Body of pancreas (tissue), 4 donors: ENCODE measurements around the gene BAZ2A. TPM values are rescaled to one million over a fixed set of nuclear protein-coding genes. Genes with fewer than 3 reads are reported as not detected.
"Not testable (repeated sequence)": the region's sequence is repeated elsewhere in the genome, so short reads cannot be mapped to it uniquely, and the experiment has no call there.

Experiments
- ATAC-seq: fragments of 150-250 bp; one replicate; pipeline ENCODE4 v1.9.1; 2016
- DNase-seq, 4 donors: peaks; one replicate each; pipeline ENCODE4 v3.0.0-alpha.2; 2019
- H3K27ac ChIP-seq, 4 donors: fragments of 200-600 bp; sonication (generic); 1 replicate in 3 of 4; 2 replicates in 1 of 4; pipeline versions ENCODE4 v1.5.1 to v1.6.1; 2016 to 2019; ENCODE audit warnings: mild to moderate bottlenecking in 1 of 4, mixed read lengths in 1 of 4, moderate library complexity in 1 of 4
- H3K27me3 ChIP-seq, 2 donors: fragments of 200-600 bp; sonication (generic); one replicate each; pipeline ENCODE4 v1.6.0; 2016; ENCODE audit warnings: mild to moderate bottlenecking in 1 of 2
- H3K36me3 ChIP-seq, 2 donors: fragments of 200-600 bp; sonication (generic); replicated peaks in 1 of 2; 2 replicates each; pipeline ENCODE4 v1.5.1; 2016; ENCODE audit warnings: low read depth in 2 of 2; ENCODE audit not compliant: insufficient read depth in 1 of 2
- H3K4me1 ChIP-seq: fragments of 200-600 bp; sonication (generic); one replicate; pipeline ENCODE4 v1.6.0; 2016
- H3K4me3 ChIP-seq, 2 donors: fragments of 200-600 bp; sonication (generic); 1 replicate in 1 of 2; 2 replicates in 1 of 2; pipeline ENCODE4 v1.5.1; 2016 to 2019
- H3K9me3 ChIP-seq, 3 donors: fragments of 200-600 bp; sonication (generic); 1 replicate in 2 of 3; 2 replicates in 1 of 3; pipeline ENCODE4 v1.5.1; 2016
- POLR2A ChIP-seq, 3 donors: fragments of 450-650 bp; IDR thresholded peaks; one replicate each; pipeline ENCODE4 v1.6.1; 2016; ENCODE audit warnings: antibody characterized with exemption in 3 of 3, mild to moderate bottlenecking in 2 of 3
- WGBS, 2 donors: methylation state at CpG; one replicate each; pipeline ENCODE4 v1.1.5; 2017; 5-methylcytosine and 5-hydroxymethylcytosine counted together
- intact Hi-C: fragments of 100-400 bp; cut with DNase I; formaldehyde crosslinking; loops from one replicate; pipeline ENCODE4 v1.15.1; 2023
- total RNA-seq, 2 donors: library from RNA; depleted of rRNA; stranded (reverse); fragments of >200 nt; gene quantifications; one replicate each; pipeline ENCODE4 v1.1.0, GENCODE V29; 2016
- TF ChIP-seq, protein P1 (sequence below), 7 experiments: fragments of 450-650 bp in 4 of 7; fragments of 200-600 bp in 3 of 7; sonication (generic) in 3 of 7; IDR thresholded peaks; one replicate each; pipeline ENCODE4 v1.5.1; 2016 to 2019; ENCODE audit warnings: antibody characterized with exemption in 7 of 7

BAZ2A gene
- total RNA-seq, 2 donors from 2014 or later = 52.7 to 56.8 TPM

DNA sequence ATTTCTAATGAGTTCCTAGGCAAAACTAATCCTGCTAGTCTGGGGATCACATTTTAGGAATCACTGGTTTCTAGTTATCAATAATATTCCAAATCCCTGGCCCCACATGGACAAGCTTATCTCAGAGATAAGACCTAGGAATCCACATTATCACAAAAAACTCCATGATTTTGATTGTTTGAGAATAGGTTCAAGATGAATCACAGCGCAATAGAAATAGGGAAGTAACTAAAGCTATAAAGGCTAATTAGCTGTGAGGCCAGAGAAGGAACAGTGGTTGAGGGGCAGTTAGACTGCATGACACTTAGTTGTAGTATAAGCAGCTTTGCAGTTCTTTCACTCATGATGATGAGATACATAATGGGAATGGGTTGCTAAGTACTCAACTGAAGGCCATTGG is 28.8 kb upstream of the BAZ2A start:
- WGBS, 2 donors = 75 to 76% methylated on average over 1 of the region's 1 CpG
- no peaks in the 10 kb centered on the region for H3K27me3 ChIP-seq
- H3K9me3 ChIP-seq = peaks cover 0 to 5% (median 0%) of the 10 kb centered on the region in 3 donors
- no peaks in the 10 kb centered on the region for H3K4me1 ChIP-seq
- TF ChIP-seq, protein P1, sequence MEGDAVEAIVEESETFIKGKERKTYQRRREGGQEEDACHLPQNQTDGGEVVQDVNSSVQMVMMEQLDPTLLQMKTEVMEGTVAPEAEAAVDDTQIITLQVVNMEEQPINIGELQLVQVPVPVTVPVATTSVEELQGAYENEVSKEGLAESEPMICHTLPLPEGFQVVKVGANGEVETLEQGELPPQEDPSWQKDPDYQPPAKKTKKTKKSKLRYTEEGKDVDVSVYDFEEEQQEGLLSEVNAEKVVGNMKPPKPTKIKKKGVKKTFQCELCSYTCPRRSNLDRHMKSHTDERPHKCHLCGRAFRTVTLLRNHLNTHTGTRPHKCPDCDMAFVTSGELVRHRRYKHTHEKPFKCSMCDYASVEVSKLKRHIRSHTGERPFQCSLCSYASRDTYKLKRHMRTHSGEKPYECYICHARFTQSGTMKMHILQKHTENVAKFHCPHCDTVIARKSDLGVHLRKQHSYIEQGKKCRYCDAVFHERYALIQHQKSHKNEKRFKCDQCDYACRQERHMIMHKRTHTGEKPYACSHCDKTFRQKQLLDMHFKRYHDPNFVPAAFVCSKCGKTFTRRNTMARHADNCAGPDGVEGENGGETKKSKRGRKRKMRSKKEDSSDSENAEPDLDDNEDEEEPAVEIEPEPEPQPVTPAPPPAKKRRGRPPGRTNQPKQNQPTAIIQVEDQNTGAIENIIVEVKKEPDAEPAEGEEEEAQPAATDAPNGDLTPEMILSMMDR (IDR thresholded peaks at IDR 0.05) = no peak
- no peak for TF ChIP-seq POLR2A (IDR thresholded peaks at IDR 0.05)
- intact Hi-C loops = no loop called here
- peaks cover 0 to 4% of the 10 kb centered on the region in 2 donors for H3K36me3 ChIP-seq
- DNase-seq (no peak), ATAC-seq (no peak)
- H3K4me3 ChIP-seq = no peak overlapping the region
- H3K27ac ChIP-seq = no peak overlapping the region

- DNase-seq (no peak), ATAC-seq (no peak)
- Histone ChIP-seq H3K27me3 (no peaks in the 10 kb centered on the region), H3K27ac (no peak overlapping the region), H3K4me1 (no peaks in the 10 kb centered on the region), H3K4me3 (no peak overlapping the region), H3K9me3 (peaks cover 0 to 5% (median 0%) of the 10 kb centered on the region in 3 donors), H3K36me3 (no peaks in the 10 kb centered on the region)
- WGBS, 2 donors = 81 to 84% methylated on average over 7 of the region's 7 CpGs
- intact Hi-C loops = no loop called here
- TF ChIP-seq, protein P1 (IDR thresholded peaks at IDR 0.05) = no peak
- no peak for TF ChIP-seq POLR2A (IDR thresholded peaks at IDR 0.05)
Measured at GRCh38 chr12:56657416-56658379, 27.6 kb upstream of the BAZ2A start.

- H3K27me3 ChIP-seq, intact Hi-C loops, H3K36me3 ChIP-seq, DNase-seq, H3K4me3 ChIP-seq, H3K27ac ChIP-seq, H3K9me3 ChIP-seq, ATAC-seq, H3K4me1 ChIP-seq: not testable (repeated sequence)
- WGBS, 2 donors = 81 to 83% methylated on average over 5 of the region's 5 CpGs
Measured at GRCh38 chr12:56653781-56654180, 23.7 kb upstream of the BAZ2A start.

- H3K27me3 ChIP-seq, H3K9me3 ChIP-seq, H3K4me3 ChIP-seq, H3K27ac ChIP-seq, H3K36me3 ChIP-seq, ATAC-seq, DNase-seq, intact Hi-C loops: not testable (repeated sequence)
- 89 to 91% methylated on average over 9 of the region's 9 CpGs for WGBS, 2 donors
- H3K4me1 ChIP-seq = peaks cover 24% of the 10 kb centered on the region
Measured at GRCh38 chr12:56648023-56648422, 17.9 kb upstream of the BAZ2A start.

DNA sequence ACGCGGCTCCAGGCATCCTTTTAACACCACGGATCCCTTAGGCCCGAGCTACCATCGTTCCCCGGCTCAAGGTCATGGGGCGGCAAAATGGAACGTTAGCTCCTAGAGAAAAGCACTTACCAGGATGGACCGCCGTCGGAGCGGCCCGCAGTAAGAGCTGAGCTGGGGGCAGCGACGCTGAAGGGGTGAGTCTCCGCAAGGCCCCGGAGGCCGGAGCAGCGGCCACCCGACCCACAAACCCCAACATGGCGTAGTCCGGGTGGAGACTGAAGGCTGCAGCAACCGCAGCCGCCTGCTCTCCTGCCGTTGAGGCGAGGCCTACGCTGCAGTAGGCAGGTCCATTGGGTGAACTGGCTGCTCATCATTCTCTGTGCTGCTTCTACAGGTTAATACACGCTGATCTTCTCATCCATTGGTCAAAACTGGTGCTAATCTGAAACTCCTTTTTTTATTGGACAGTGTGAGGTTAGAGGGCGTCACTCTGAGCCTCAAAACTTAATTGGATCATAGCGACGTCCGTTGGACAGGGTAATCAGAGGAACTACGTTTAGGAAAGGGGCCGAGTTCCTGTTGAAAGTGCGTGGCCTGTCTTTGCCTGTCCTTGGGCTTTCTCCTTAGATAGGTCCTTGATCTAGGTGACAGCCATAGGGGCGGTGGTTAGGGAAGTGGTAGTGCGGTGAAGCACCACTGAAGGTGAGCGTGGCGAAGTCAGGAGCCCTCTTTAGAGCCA is 15.8 kb upstream of the BAZ2A start, which contains the start of gene ATP5F1B:
TSS of gene ATP5F1B (minus strand) at position 268 of the 730 bp plus-strand sequence. CDS start at position 247, 21 bp downstream.
- DNase-seq (peak; percentile 96 to 100 (median 98)), ATAC-seq (peak; percentile 98)
- WGBS, 2 donors = 1 to 3% methylated on average over 12 to 39 of the region's 39 CpGs
- Histone ChIP-seq H3K27ac (peak within 1 kb of the TSS; percentile 83 to 93 (median 92)), H3K27me3 (no peaks in the 10 kb centered on the region), H3K9me3 (no peaks in the 10 kb centered on the region), H3K36me3 (peaks cover 7 to 24% of the 10 kb centered on the region in 2 donors), H3K4me3 (peak within 1 kb of the TSS; percentile 25 to 98), H3K4me1 (peaks cover 32% of the 10 kb centered on the region)
- TF ChIP-seq, protein P1 (IDR thresholded peaks at IDR 0.05) = peak in 2 of 7 experiments; percentile 1 to 3
- peak; percentile 97 to 99 (median 99) for TF ChIP-seq POLR2A (IDR thresholded peaks at IDR 0.05)
- intact Hi-C loops = no loop called here
